ENCODE data around the gene KISS1R. TPM values are rescaled to one million over a fixed set of nuclear protein-coding genes. Genes with fewer than 3 reads are reported as not detected.

Gene KISS1R
- total RNA-seq, 1 experiment from 2014 or later, result not detected

DNA sequence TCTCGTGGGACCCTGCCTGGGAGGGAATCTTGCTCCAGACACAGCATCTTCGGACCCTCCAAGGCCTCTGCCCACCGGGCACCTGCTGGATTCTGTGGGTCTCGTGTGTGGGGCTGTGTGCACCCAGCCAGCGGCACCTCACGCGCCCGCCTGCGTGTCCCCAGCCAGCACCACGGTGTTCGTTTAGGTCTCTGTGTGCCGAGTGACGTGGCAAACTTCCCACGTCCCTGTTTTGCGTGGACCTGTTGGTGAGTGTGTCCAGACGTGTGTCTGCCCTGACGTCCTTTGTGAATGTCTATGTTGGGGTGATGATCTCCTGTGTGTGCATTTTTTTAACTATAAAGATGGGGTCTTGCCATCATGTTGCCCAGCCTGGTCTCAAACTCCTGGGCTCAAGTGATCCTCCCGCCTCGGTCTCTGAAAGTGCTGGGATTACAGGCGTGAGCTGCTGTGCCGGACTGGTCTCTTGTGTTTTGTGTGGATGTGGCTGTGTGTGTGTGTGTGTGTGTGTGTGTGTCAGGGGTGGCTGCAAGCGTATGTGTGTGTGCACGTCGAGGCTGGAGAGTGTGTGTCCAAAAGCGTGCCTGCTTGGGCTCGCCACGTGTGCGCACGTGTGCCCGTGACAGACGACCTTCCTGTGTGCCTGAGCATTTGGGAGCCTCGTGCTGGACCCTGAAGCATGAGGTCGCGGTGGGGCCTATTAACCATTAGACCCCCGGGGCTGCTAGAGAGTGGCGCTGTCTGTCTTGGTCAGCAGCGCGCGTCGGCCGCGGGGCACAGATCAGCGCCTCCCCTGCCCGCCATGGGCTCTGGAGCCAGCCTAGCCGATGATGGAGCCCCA lies 24.4 kb downstream of the KISS1R start:
- Mint-ChIP-seq H3K9me3 (ENCODE audit: low read depth, unreplicated experiment) (no peaks in the 10 kb centered on the region), H3K4me1 (ENCODE audit: low read depth, unreplicated experiment) (peaks cover 26% of the 10 kb centered on the region), H3K36me3 (ENCODE audit: insufficient read depth, unreplicated experiment) (peaks cover 15% of the 10 kb centered on the region), H3K4me3 (ENCODE audit: low read depth, unreplicated experiment) (no peak overlapping the region), H3K27ac (ENCODE audit: unreplicated experiment) (no peak overlapping the region), H3K27me3 (ENCODE audit: unreplicated experiment) (peaks cover 33% of the 10 kb centered on the region)
- CTCF ChIA-PET, result no interaction called here
- intact Hi-C loops (cut with micrococcal nuclease; ENCODE audit: unreplicated experiment), result no loop called here
- DNase-seq, result no peak
- TF ChIP-seq, protein P1, sequence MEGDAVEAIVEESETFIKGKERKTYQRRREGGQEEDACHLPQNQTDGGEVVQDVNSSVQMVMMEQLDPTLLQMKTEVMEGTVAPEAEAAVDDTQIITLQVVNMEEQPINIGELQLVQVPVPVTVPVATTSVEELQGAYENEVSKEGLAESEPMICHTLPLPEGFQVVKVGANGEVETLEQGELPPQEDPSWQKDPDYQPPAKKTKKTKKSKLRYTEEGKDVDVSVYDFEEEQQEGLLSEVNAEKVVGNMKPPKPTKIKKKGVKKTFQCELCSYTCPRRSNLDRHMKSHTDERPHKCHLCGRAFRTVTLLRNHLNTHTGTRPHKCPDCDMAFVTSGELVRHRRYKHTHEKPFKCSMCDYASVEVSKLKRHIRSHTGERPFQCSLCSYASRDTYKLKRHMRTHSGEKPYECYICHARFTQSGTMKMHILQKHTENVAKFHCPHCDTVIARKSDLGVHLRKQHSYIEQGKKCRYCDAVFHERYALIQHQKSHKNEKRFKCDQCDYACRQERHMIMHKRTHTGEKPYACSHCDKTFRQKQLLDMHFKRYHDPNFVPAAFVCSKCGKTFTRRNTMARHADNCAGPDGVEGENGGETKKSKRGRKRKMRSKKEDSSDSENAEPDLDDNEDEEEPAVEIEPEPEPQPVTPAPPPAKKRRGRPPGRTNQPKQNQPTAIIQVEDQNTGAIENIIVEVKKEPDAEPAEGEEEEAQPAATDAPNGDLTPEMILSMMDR (IDR thresholded peaks at IDR 0.05; ENCODE audit: unreplicated experiment), result no peak
- no TSS peak for BruUV-seq (replicated peaks)

DNA sequence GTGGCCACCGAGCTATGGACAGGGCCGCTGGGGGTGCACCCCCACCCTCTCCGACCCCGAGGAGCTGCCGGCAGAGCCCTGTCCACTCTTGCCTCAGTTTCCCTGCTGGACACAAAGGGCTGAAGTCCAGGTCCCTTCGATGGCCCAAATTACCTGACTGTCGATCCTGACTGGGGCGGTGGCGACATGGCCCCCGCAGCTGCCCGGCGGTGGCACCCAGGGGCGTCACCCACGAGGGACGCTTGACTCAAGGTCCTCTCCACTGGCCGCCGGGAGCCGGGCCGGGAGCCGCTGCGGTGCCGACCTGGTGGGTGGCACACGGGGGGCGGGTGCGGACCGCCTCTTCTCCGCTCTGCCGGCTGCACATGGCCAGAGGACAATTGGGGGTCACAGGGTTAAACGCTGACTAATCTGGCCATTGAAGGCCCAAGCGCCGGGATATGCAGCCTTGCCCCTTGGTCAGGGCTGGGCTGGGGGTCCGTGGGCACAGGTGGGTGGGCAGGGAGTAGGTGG lies 25.1 kb downstream of the KISS1R start:
- no TSS peak for BruUV-seq (replicated peaks)
- no peak overlapping the region for H3K4me3 Mint-ChIP-seq (ENCODE audit: low read depth, unreplicated experiment)
- peaks cover 33% of the 10 kb centered on the region for H3K27me3 Mint-ChIP-seq (ENCODE audit: unreplicated experiment)
- H3K4me1 Mint-ChIP-seq (ENCODE audit: low read depth, unreplicated experiment), result peaks cover 26% of the 10 kb centered on the region
- DNase-seq, result no peak
- peaks cover 15% of the 10 kb centered on the region for H3K36me3 Mint-ChIP-seq (ENCODE audit: insufficient read depth, unreplicated experiment)
- intact Hi-C loops (cut with micrococcal nuclease; ENCODE audit: unreplicated experiment), result no loop called here
- H3K27ac Mint-ChIP-seq (ENCODE audit: unreplicated experiment), result no peak overlapping the region
- CTCF ChIA-PET, result no interaction called here
- H3K9me3 Mint-ChIP-seq (ENCODE audit: low read depth, unreplicated experiment), result no peaks in the 10 kb centered on the region
- TF ChIP-seq, protein P1 (IDR thresholded peaks at IDR 0.05; ENCODE audit: unreplicated experiment), result no peak

DNA sequence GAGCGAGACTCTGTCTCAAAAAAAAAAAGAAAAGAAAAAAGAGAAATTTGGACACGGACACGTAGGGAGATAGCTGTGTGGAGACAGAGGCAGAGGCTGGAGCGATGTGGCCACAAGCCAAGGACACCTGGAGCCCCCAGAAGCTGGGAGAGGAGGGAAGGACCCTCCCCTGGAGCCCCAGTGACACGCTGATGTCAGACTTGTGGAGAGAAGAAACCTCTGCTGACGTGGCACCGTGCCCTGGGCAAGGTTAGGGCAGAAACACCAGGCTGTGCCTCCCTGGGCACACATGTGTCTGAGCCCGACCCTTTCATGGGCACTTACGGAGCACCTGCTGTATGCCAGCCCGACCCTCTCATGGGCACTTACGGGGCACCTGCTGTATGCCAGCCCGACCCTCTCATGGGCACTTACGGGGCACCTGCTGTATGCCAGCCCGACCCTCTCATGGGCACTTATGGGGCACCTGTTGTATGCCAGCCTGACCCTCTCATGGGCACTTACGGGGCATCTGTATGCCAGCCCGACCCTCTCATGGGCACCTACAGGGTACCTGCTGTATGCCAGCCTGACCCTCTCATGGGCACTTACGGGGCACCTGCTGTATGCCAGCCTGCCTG lies 26.5 kb downstream of the KISS1R start:
- H3K36me3 Mint-ChIP-seq (ENCODE audit: insufficient read depth, unreplicated experiment), result peaks cover 15% of the 10 kb centered on the region
- intact Hi-C loops (cut with micrococcal nuclease; ENCODE audit: unreplicated experiment), result no loop called here
- no TSS peak for BruUV-seq (replicated peaks)
- no peak overlapping the region for H3K4me3 Mint-ChIP-seq (ENCODE audit: low read depth, unreplicated experiment)
- TF ChIP-seq, protein P1 (IDR thresholded peaks at IDR 0.05; ENCODE audit: unreplicated experiment), result no peak
- H3K27me3 Mint-ChIP-seq (ENCODE audit: unreplicated experiment), result peaks cover 33% of the 10 kb centered on the region
- H3K27ac Mint-ChIP-seq (ENCODE audit: unreplicated experiment), result no peak overlapping the region
- H3K9me3 Mint-ChIP-seq (ENCODE audit: low read depth, unreplicated experiment), result no peaks in the 10 kb centered on the region
- peaks cover 26% of the 10 kb centered on the region for H3K4me1 Mint-ChIP-seq (ENCODE audit: low read depth, unreplicated experiment)
- CTCF ChIA-PET, result interaction anchor here (0.5 kb wide), 1 partner anchor 21 kb away, joined by 3 read pairs; no protein-coding TSS in a partner anchor
- no peak for DNase-seq

DNA sequence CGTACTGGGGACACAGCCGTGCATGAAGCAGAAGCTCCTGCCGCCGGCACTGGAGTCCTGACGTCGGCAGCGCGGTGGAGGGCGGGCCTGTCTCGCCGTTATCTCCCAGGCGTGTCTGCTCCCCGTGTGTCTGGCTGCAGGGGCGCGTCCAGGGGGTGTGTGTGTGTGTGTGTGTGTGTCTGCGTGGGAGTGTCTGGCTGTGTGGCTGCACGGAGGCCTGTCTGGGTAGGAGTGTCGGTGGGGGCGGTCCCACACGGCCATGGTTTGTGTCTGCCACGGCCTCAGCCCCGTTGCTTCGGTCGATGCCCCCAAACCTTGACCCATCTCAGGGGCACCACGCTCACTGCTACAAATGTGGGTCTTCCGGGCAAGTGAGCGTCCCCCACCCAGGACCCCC lies 27.0 kb downstream of the KISS1R start:
- CTCF ChIA-PET, result interaction anchor here (0.5 kb wide), 1 partner anchor 22 kb away, joined by 3 read pairs; no protein-coding TSS in a partner anchor
- TF ChIP-seq, protein P1 (IDR thresholded peaks at IDR 0.05; ENCODE audit: unreplicated experiment), result no peak
- Mint-ChIP-seq H3K9me3 (ENCODE audit: low read depth, unreplicated experiment) (no peaks in the 10 kb centered on the region), H3K4me1 (ENCODE audit: low read depth, unreplicated experiment) (peaks cover 26% of the 10 kb centered on the region), H3K36me3 (ENCODE audit: insufficient read depth, unreplicated experiment) (peaks cover 15% of the 10 kb centered on the region), H3K4me3 (ENCODE audit: low read depth, unreplicated experiment) (peak overlapping the region; percentile 20), H3K27ac (ENCODE audit: unreplicated experiment) (no peak overlapping the region), H3K27me3 (ENCODE audit: unreplicated experiment) (peaks cover 31% of the 10 kb centered on the region)
- intact Hi-C loops (cut with micrococcal nuclease; ENCODE audit: unreplicated experiment), result no loop called here
- no TSS peak for BruUV-seq (replicated peaks)
- DNase-seq, result no peak

All from Calu3 (cell line).